NCI-H146 treated with DMSO at 0.1 percent for 48 hours (cell line): ENCODE results near the gene CLIC5.

ENCODE experiments used
- DNase-seq: peaks from one replicate; lab custom pipeline; 2025; ENCODE audit not compliant: unreplicated experiment; lab: John Stamatoyannopoulos, UW

The CLIC5 gene

GRCh38 chr6:45851034-45851400 is 164.6 kb downstream of the CLIC5 start:
- DNase-seq = no peak

- no peak for DNase-seq
These were observed 165.2 kb downstream of the CLIC5 start for GRCh38 chr6:45850378-45851033.

GRCh38 chr6:45845567-45845966 is 170.1 kb downstream of the CLIC5 start:
- DNase-seq = no peak

- DNase-seq = no peak
These were observed 170.7 kb downstream of the CLIC5 start for GRCh38 chr6:45844986-45845385.

GRCh38 chr6:45843848-45844521 is 171.7 kb downstream of the CLIC5 start:
- DNase-seq = no peak

- no peak for DNase-seq
These were observed 174.6 kb downstream of the CLIC5 start for GRCh38 chr6:45841062-45841461.

- no peak for DNase-seq
These were observed 176.7 kb downstream of the CLIC5 start for GRCh38 chr6:45838996-45839395.

- DNase-seq = no peak
These were observed 177.2 kb downstream of the CLIC5 start for GRCh38 chr6:45838451-45838850.

GRCh38 chr6:45837541-45838200 is 178.0 kb downstream of the CLIC5 start:
- DNase-seq = no peak

- no peak for DNase-seq
These were observed 178.7 kb downstream of the CLIC5 start for GRCh38 chr6:45836984-45837383.

GRCh38 chr6:45836438-45836824 is 179.2 kb downstream of the CLIC5 start:
- no peak for DNase-seq

GRCh38 chr6:45835721-45836437 is 179.8 kb downstream of the CLIC5 start:
- no peak for DNase-seq

GRCh38 chr6:45832063-45832462 is 183.6 kb downstream of the CLIC5 start:
- no peak for DNase-seq
